Stimulated activated CD8-positive, alpha-beta memory T cell treated with anti-CD3 and anti-CD28 coated beads, Interleukin-2, amount 100 ng/mL, for 1 hour (primary cell): Measurements from ENCODE around the gene PTGDS.

Experiments used
- DNase-seq, 2 donors: peaks; one replicate each; pipeline ENCODE4 v3.0.0-alpha.2; 2020; ENCODE audit warnings: low read depth in 2 of 2

PTGDS gene

GRCh38 chr9:137021979-137022661 is 44.8 kb downstream of the PTGDS start:
- DNase-seq: peak; percentile 39 to 55

- no peak for DNase-seq
Measured at GRCh38 chr9:137022662-137023008, 45.3 kb downstream of the PTGDS start.

- no peak for DNase-seq
Measured at GRCh38 chr9:137023157-137023556, 45.9 kb downstream of the PTGDS start.

GRCh38 chr9:137023583-137023991 is 46.3 kb downstream of the PTGDS start:
- no peak for DNase-seq

- DNase-seq: no peak
Measured at GRCh38 chr9:137025517-137025966, 48.2 kb downstream of the PTGDS start.

- DNase-seq: no peak
Measured at GRCh38 chr9:137026384-137026783, 49.1 kb downstream of the PTGDS start.

GRCh38 chr9:137026828-137027227 is 49.5 kb downstream of the PTGDS start:
- no peak for DNase-seq

- DNase-seq: no peak
Measured at GRCh38 chr9:137027369-137028262, 50.3 kb downstream of the PTGDS start, which contains the start of gene ABCA2. Gene ABCA2 (minus strand): TSS chr9:137028237. CDS start chr9:137028140, 97 bp downstream.

GRCh38 chr9:137028263-137029057 is 51.2 kb downstream of the PTGDS start:
- peak; percentile 29 to 46 for DNase-seq

GRCh38 chr9:137029058-137029936 is 52.0 kb downstream of the PTGDS start:
- peak; percentile 35 to 54 for DNase-seq

GRCh38 chr9:137030006-137030405 is 52.7 kb downstream of the PTGDS start:
- no peak for DNase-seq

- no peak for DNase-seq
Measured at GRCh38 chr9:137030538-137031527, 53.5 kb downstream of the PTGDS start.
